Measurements from ENCODE around the gene COA7. TPM values are rescaled to one million over a fixed set of nuclear protein-coding genes. Genes with fewer than 3 reads are reported as not detected.

COA7 gene
- total and polyA plus RNA-seq, 8 donors, result 9.8 to 24.8 (median 13.2) TPM

GRCh38 chr1:52677076-52677806, 20.9 kb downstream of the COA7 start:
- Histone ChIP-seq H3K27ac (no peak overlapping the region), H3K4me1 (peaks cover 6 to 9% of the 10 kb centered on the region in 2 donors), H3K4me3 (no peak overlapping the region), H3K27me3 (no peaks in the 10 kb centered on the region), H3K9me3 (no peaks in the 10 kb centered on the region), H3K36me3 (no peaks in the 10 kb centered on the region)
- no peak for TF ChIP-seq CTCF (IDR thresholded peaks at IDR 0.05)
- peak; percentile 87 for ATAC-seq
- intact Hi-C loops (cut with DNase I), result no loop called here
- DNase-seq, result peak in 2 of 4 donors; percentile 13 to 61

- intact Hi-C loops (cut with DNase I), result no loop called here
- peaks cover 6 to 9% of the 10 kb centered on the region in 2 donors for H3K4me1 ChIP-seq
- no peaks in the 10 kb centered on the region for H3K27me3 ChIP-seq
- H3K4me3 ChIP-seq, result no peak overlapping the region
- DNase-seq (peak in 1 of 4 donors; percentile 67), ATAC-seq (peak; percentile 59)
- TF ChIP-seq CTCF (IDR thresholded peaks at IDR 0.05), result no peak
- no peaks in the 10 kb centered on the region for H3K36me3 ChIP-seq
- no peaks in the 10 kb centered on the region for H3K9me3 ChIP-seq
- no peak overlapping the region for H3K27ac ChIP-seq
Measured at GRCh38 chr1:52676249-52676903, 21.8 kb downstream of the COA7 start.

- no peaks in the 10 kb centered on the region for H3K9me3 ChIP-seq
- H3K36me3 ChIP-seq, result no peaks in the 10 kb centered on the region
- TF ChIP-seq CTCF (IDR thresholded peaks at IDR 0.05), result no peak
- H3K4me1 ChIP-seq, result peaks cover 6 to 9% of the 10 kb centered on the region in 2 donors
- H3K4me3 ChIP-seq, result no peak overlapping the region
- DNase-seq (no peak), ATAC-seq (no peak)
- H3K27ac ChIP-seq, result no peak overlapping the region
- intact Hi-C loops (cut with DNase I), result no loop called here
- H3K27me3 ChIP-seq, result no peaks in the 10 kb centered on the region
Measured at GRCh38 chr1:52674497-52675384, 23.4 kb downstream of the COA7 start.

GRCh38 chr1:52673513-52673912, 24.6 kb downstream of the COA7 start:
- no peak for TF ChIP-seq CTCF (IDR thresholded peaks at IDR 0.05)

More at GRCh38 chr1:52673513-52673912, 24.6 kb downstream of the COA7 start:
- H3K4me1 ChIP-seq, result peaks cover 6 to 9% of the 10 kb centered on the region in 2 donors
- DNase-seq (no peak), ATAC-seq (no peak)
- no peaks in the 10 kb centered on the region for H3K9me3 ChIP-seq
- no peaks in the 10 kb centered on the region for H3K27me3 ChIP-seq
- no peaks in the 10 kb centered on the region for H3K36me3 ChIP-seq
- intact Hi-C loops (cut with DNase I), result no loop called here
- no peak overlapping the region for H3K4me3 ChIP-seq
- H3K27ac ChIP-seq, result no peak overlapping the region
